Thyroid gland (tissue), 4 donors: ENCODE data around the gene SERBP1. TPM values are rescaled to one million over a fixed set of nuclear protein-coding genes. Genes with fewer than 3 reads are reported as not detected.

Source experiments
- DNase-seq, 2 donors: peaks; one replicate each; pipeline ENCODE4 v3.0.0-alpha.2; 2019
- H3K27ac ChIP-seq, 3 donors: fragments of 200-600 bp; sonication (generic); 1 replicate in 2 of 3; 2 replicates in 1 of 3; pipeline ENCODE4 v1.5.1; 2016 to 2019; ENCODE audit warnings: mild to moderate bottlenecking in 1 of 3, moderate library complexity in 1 of 3
- H3K27me3 ChIP-seq: fragments of 200-600 bp; sonication (generic); one replicate; pipeline ENCODE4 v1.5.1; 2019
- H3K36me3 ChIP-seq, 2 donors: fragments of 200-600 bp; sonication (generic); one replicate each; pipeline ENCODE4 v1.5.1; 2016 to 2019
- H3K4me1 ChIP-seq, 2 donors: fragments of 200-600 bp; sonication (generic); one replicate each; pipeline ENCODE4 v1.5.1; 2017 to 2019
- H3K4me3 ChIP-seq, 3 donors: fragments of 200-600 bp; sonication (generic); replicated peaks in 1 of 3; 1 replicate in 2 of 3; 2 replicates in 1 of 3; pipeline ENCODE4 v1.5.1; 2016; ENCODE audit warnings: mild to moderate bottlenecking in 1 of 3
- H3K9me3 ChIP-seq: fragments of 200-600 bp; sonication (generic); one replicate; pipeline ENCODE4 v1.5.1; 2017
- CTCF ChIP-seq, 6 experiments: fragments of 200-600 bp in 3 of 6; fragments of 450-650 bp in 3 of 6; sonication (generic) in 3 of 6; IDR thresholded peaks; one replicate each; pipeline ENCODE4 v1.5.1; 2016 to 2019; ENCODE audit warnings: antibody characterized with exemption in 6 of 6, mild to moderate bottlenecking in 2 of 6, inconsistent platforms in 1 of 6, moderate library complexity in 1 of 6
- POLR2A ChIP-seq, 2 donors: fragments of 450-650 bp; IDR thresholded peaks; one replicate each; pipeline ENCODE4 v1.6.1; 2017; ENCODE audit warnings: antibody characterized with exemption in 2 of 2, mild to moderate bottlenecking in 2 of 2, moderate library complexity in 1 of 2
- WGBS, 2 donors: methylation state at CpG; one replicate each; pipeline ENCODE4 v1.1.5; 2017; 5-methylcytosine and 5-hydroxymethylcytosine counted together
- intact Hi-C: fragments of 100-400 bp; cut with DNase I; formaldehyde crosslinking; loops from one replicate; pipeline ENCODE4 v1.15.1; 2023
- total RNA-seq, 4 donors: library from RNA; depleted of rRNA; stranded (reverse); fragments of >200 nt; gene quantifications; one replicate each; pipeline ENCODE4 v1.2.3, GENCODE V29; 2016

Gene SERBP1
- total RNA-seq, 4 donors from 2014 or later, result 185 to 218 (median 204) TPM

- Histone ChIP-seq H3K4me1 (peaks cover 4 to 6% of the 10 kb centered on the region in 2 donors), H3K27me3 (no peaks in the 10 kb centered on the region), H3K9me3 (no peaks in the 10 kb centered on the region), H3K36me3 (no peaks in the 10 kb centered on the region), H3K4me3 (peak overlapping the region; percentile 37 to 82 (median 70)), H3K27ac (peak overlapping the region; percentile 60 to 93 (median 90))
- 22% methylated on average over 12 of the region's 12 CpGs for WGBS, 2 donors
- intact Hi-C loops, result no loop called here
- DNase-seq, result no peak
- TF ChIP-seq CTCF (IDR thresholded peaks at IDR 0.05) (no peak), POLR2A (IDR thresholded peaks at IDR 0.05) (no peak)
Observed at GRCh38 chr1:67431156-67431765, 1.1 kb upstream of the SERBP1 start.

- WGBS, 2 donors, result 0 to 1% methylated on average over 29 to 38 of the region's 69 CpGs
- peak; percentile 32 to 38 for DNase-seq
Observed at GRCh38 chr1:67429528-67430357, 459 bp downstream of the SERBP1 start.

GRCh38 chr1:67429011-67429527, 1.1 kb downstream of the SERBP1 start:
- Histone ChIP-seq H3K27ac (peak overlapping the region in 2 of 3 donors; percentile 90 to 93), H3K4me3 (peak overlapping the region; percentile 56 to 82 (median 70)), H3K4me1 (peaks cover 4 to 6% of the 10 kb centered on the region in 2 donors), H3K27me3 (no peaks in the 10 kb centered on the region), H3K9me3 (no peaks in the 10 kb centered on the region), H3K36me3 (peaks cover 8 to 17% of the 10 kb centered on the region in 2 donors)
- intact Hi-C loops, result no loop called here
- TF ChIP-seq POLR2A (IDR thresholded peaks at IDR 0.05), result no peak
- no peak for TF ChIP-seq CTCF (IDR thresholded peaks at IDR 0.05)
- WGBS, 2 donors, result 1% methylated on average over 18 to 25 of the region's 25 CpGs
- DNase-seq, result peak; percentile 6 to 15

More at GRCh38 chr1:67429528-67430357, 459 bp downstream of the SERBP1 start:
- intact Hi-C loops, result no loop called here
- Histone ChIP-seq H3K9me3 (no peaks in the 10 kb centered on the region), H3K36me3 (peaks cover 3 to 11% of the 10 kb centered on the region in 2 donors), H3K4me1 (peaks cover 4 to 6% of the 10 kb centered on the region in 2 donors), H3K4me3 (peak overlapping the region; percentile 56 to 82 (median 70)), H3K27ac (peak overlapping the region; percentile 54 to 93 (median 90)), H3K27me3 (no peaks in the 10 kb centered on the region)
- TF ChIP-seq POLR2A (IDR thresholded peaks at IDR 0.05), result peak in 1 of 2 donors; percentile 58
- no peak for TF ChIP-seq CTCF (IDR thresholded peaks at IDR 0.05)

GRCh38 chr1:67427947-67428346, 2.3 kb downstream of the SERBP1 start:
- Histone ChIP-seq H3K27ac (no peak overlapping the region), H3K9me3 (no peaks in the 10 kb centered on the region), H3K27me3 (no peaks in the 10 kb centered on the region), H3K4me3 (peak overlapping the region in 2 of 3 donors; percentile 8 to 70), H3K4me1 (peaks cover 4 to 6% of the 10 kb centered on the region in 2 donors), H3K36me3 (peaks cover 20 to 29% of the 10 kb centered on the region in 2 donors)
- DNase-seq, result no peak
- WGBS, 2 donors, result 6% methylated on average over 3 of the region's 3 CpGs
- no peak for TF ChIP-seq POLR2A (IDR thresholded peaks at IDR 0.05)
- no peak for TF ChIP-seq CTCF (IDR thresholded peaks at IDR 0.05)
- intact Hi-C loops, result no loop called here
